Measurements from ENCODE around the gene SOBP.
"Not testable (repeated sequence)": the region's sequence is repeated elsewhere in the genome, so short reads cannot be mapped to it uniquely, and the experiment has no call there.

The SOBP gene, protein sequence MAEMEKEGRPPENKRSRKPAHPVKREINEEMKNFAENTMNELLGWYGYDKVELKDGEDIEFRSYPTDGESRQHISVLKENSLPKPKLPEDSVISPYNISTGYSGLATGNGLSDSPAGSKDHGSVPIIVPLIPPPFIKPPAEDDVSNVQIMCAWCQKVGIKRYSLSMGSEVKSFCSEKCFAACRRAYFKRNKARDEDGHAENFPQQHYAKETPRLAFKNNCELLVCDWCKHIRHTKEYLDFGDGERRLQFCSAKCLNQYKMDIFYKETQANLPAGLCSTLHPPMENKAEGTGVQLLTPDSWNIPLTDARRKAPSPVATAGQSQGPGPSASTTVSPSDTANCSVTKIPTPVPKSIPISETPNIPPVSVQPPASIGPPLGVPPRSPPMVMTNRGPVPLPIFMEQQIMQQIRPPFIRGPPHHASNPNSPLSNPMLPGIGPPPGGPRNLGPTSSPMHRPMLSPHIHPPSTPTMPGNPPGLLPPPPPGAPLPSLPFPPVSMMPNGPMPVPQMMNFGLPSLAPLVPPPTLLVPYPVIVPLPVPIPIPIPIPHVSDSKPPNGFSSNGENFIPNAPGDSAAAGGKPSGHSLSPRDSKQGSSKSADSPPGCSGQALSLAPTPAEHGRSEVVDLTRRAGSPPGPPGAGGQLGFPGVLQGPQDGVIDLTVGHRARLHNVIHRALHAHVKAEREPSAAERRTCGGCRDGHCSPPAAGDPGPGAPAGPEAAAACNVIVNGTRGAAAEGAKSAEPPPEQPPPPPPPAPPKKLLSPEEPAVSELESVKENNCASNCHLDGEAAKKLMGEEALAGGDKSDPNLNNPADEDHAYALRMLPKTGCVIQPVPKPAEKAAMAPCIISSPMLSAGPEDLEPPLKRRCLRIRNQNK

DNA sequence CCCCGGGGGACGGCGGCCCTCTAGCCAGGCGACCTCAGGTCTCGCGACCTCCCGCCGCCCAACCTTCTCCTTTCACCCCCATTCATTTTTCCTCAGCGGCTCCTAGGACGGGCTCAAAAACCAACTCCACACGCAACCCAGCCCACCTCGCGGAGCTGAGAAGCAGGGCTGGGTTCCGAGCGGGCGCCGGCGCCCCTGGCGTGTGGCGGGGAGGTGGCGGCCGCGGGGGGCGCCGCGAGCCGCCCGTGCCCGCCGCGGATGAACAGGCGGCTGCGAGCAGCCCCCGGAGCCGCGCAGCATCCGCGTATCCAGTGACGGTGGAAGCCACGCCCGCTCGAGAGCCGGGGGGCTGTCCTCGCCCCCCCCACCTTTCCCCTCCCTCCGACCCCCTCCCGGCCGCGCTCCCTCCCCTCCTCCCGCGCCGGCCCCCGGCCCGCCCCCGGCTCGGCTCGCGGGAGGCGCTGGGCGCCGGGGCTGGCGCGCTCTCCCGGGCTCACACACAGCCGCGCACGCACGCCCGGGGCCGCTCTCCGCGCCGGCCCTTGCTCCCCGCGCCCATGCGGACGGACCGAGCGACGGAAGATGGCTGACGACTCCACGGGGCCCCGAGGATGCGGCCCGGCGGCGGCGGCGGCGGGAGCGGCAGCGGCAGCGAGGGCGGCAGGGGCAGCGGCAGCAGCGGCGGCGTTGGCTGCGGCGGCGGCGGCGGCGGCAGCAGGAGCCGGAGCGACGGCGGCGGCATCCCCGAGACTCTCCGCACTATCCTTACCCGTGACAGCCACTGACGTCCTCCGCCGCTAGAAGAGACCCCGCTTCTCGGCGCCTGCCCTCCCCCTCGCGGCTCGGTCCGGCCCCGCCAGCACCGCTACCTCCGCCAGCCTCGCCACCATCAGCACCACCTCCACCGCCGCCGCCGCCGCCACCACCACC, at the start of gene SOBP:
Gene SOBP, plus strand, starts transcription at position 482 of the 930 bp plus-strand sequence. CDS start 500 bp downstream, outside the sequence.
- DNase-seq = no peak

DNA sequence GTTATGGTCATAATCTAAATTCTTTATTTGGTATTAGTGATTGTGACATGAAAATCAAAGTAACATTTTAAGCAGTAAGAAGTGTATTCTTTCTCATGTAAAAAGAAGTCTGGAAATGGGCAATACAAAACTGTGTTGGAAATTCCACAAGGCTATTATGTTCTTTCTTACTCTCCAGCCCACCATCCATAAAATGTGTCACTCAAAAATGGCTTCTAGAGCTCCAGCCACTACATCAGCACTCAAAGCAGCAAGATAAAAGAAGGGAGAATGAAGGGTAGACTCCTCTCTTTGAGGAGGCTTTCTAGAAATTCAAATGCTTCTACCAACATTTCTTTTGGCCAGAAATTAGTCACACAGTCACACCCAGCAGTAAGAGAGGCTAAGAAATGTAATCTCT, 49.0 kb upstream of the SOBP start:
- no peak for DNase-seq

DNA sequence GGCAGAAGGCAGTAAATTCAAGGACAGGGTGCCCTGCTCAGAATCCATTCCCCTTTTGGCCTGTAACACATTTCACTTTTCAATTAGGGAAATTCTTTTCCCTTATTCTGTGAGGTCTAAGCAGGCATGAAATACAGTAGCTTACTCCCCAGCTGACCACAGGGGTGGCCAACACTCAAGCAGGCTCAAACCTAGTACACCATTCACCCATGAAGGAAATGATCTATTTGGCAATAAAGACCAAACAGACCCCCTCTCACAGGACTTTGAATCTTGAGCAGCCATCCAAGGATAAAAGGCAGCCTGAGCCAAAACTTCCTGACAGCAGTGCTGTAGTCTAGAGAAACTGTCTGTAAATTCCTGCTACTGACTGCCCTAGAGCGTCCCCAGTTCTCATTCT, 48.2 kb upstream of the SOBP start:
- DNase-seq = no peak

DNA sequence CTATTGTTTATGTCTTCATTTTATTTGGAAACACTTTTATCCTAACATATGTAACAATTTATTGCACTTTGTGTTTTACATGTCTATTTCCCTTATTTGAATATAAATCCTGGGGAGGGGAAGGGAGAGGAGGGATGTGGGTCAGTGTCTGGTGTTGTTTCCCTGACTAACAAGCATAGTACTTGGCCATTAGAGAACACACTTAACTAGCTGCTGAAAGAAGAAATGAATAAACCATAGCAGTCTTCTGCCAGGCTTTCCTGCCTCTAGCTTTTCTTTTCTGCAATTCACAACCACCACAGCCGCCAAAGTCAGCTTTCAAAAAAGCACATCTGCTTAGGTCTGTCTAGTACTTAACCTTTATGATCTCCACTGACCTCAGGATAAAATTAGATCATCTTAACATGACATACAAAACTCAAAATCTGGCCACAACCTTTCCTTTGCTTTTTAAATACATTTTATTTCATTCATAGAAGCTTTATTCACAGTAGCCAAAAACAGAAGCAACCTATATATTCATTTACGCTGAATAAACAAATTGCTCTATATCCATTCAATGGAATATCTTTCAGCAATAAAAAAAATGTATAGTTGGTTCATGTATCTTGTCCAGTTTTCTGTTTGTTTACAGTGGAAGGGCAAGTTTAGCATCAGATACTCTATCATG, 46.8 kb upstream of the SOBP start:
- DNase-seq = no peak

DNA sequence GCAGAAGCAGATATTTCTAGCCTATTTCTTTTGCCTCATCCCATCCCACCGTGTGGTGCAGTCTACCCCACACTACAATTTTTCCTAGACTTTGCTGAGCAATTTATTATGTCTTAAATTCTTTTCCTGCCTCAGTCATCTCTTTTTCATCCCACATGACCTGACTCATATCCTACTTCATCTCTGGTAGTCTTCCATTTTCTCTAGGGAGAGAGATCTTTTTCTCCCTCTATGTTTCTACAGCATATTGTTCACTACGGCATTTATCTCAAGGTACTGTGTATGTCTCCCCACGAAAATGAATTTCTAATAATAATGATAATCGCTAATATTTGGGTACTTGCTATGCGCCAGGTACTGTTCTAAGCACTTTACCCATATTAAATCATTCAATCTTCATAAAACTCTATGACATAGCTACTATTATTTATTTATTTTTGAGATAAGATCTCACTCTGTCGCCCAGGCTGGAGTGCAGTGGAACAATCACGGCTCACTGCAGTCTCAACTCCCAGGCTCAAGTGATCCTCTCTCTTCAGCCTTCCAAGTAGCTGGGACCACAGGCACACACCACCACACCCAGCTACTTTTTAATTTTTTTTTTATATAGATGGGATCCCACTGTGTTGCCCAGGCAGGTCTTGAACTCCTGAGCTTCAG, 46.2 kb upstream of the SOBP start:
- DNase-seq = no peak

DNA sequence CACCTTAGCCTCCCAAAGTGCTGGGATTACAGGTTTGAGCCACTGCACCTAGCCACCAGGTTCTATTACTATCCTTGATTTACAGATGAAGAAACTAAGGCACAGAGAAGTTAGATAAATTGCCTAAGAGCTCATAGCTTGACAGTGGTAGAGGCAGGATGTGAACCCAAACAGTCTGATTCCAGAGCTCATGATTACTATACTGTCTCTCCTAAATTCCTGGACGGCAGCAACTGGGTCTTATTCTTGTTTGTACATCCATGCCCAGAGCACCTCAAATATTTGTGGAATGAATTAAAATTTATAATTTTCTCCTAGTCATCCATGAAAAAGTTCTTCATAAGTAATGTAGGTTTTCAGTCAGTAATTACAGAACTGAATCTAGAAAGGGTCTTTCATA, 45.6 kb upstream of the SOBP start:
- DNase-seq = no peak

DNA sequence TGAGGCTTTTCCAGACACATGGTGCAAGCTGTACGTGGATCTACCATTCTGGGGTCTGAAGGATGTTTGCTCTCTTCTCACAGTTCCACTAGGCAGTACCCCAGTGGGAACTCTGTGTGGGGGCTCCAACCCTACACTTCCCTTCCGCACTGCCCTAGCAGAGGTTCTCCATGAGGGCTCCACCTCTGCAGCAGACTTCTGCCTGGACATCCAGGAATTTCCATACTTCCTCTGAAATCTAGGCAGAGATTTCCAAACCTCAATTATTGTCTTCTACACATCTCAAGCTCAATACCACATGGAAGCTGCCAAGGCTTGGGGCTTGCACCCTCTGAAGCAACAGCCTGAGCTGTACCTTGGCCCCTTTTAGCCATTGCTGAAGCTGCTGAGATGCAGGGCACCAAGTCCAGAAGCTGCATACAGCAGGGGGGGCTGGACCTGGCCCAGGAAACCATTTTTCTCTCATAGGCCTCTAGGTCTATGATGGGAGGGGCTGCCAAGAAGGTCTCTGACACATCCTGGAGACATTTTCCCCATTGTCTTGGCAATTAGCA, 42.2 kb upstream of the SOBP start:
- no peak for DNase-seq

DNA sequence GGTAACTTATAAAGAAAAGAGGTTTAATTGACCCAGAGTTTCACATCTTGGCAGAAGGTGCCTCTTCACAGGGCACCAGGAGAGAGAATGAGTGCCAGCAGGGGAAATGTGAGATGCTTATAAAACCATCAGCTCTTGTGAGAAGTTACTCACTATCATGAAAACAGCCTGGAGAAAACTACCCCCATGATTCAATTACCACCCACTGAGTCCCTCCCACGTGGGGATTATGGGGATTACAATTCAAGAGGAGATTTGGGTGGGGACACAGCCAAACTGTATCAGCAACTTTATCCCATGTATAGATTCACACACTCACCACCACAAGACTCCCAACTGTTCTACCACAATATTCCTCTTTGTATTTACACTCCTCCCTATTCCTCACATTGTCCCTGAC, 41.1 kb upstream of the SOBP start:
- DNase-seq = no peak

DNA sequence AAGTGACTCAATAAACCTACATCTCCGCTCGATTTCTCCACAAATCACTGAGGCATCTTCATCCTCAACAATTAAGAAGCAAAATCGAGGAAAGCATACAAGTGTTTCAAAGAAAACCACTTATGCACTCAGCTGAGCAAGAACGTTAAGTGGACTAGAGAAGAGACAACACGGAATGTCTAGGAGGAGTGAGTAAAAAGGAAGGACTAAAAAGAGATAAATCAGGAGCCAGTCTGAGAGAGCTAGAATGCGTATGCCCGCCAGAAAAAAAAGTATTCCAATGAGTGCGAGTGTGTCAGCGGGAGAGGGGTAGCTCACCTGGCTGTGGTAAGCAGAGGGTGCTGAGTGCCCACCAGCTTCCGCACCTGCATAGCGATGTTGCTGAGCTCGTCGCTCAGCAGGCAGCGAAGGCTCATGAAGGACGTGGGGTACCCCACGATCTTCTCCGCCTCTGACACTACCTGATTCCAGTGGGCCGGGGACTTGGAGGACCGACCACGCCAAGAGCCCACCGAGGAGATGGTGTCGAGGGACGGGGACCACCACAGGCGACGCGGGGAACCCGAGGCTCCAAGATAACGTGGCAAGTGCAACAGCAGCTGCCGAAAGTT, 31.1 kb upstream of the SOBP start:
- no peak for DNase-seq

DNA sequence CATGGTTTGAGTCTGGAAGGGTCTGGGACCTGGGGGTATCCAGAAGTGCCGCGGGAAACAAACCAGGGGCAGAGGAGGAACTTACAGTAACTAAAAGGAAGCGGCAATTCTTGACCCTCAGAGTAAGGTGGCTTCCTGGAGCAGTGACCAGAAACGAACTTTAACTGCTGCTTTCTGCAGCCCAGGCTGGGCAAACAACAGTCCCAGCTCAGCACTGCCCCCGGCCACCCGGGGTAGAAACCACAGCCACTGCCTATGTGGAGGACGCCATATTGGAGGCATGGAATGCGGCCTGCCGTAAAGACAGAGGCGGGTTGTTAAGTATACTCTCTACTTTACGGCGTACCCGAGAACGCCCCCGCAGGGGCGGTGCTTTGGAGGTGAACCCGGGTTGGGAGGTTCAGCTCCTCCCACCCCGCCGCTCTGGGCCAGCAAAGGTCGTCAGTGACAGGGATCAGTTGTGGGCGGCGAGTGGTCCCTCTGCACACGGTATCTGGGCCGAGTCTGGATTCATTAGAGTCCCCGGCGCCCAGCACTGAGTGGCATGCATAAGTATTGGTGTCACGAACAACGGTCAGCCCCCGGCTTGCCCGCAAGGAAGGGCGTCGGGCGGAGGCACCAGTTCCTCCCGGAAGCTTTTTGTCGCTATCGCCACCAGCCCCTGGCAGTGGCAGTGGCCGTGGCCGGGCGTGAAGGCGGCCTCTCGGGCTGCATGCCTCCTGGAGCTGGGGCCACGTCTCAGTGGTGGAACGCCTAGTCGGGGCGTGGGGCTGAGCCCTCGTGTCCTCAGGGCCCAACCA, 30.4 kb upstream of the SOBP start, which contains the start of gene PDSS2:
Gene PDSS2, minus strand, starts transcription at position 282 of the 800 bp plus-strand sequence. Its CDS starts 279 bp downstream, at position 3.
- peak; percentile 100 for DNase-seq

DNA sequence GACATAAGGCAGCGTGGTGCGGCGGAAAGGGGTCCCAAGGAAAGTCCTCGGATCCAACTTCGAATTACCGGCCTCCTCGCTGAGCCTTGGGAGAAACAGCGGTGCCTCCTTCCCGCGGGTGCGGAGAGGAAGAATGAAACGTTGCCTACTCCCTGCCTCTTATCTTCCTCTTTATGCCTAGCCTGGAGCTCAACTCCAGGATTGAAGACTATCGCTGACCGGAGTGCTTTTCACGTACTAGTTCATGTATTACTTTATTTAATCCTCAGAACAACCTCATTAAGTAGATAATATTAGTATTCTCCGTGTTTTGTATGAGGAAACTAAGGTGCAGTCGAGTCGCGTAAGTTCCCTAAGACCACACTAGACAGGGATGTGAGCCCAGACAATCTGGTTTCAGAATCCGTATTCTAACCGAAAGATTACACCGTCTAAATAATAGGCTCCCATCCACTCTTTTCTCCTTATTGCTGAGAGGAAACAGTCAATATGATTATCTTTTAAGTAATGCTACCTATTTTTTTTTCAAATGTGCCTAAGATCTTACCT, 29.8 kb upstream of the SOBP start:
- peak; percentile 57 for DNase-seq

DNA sequence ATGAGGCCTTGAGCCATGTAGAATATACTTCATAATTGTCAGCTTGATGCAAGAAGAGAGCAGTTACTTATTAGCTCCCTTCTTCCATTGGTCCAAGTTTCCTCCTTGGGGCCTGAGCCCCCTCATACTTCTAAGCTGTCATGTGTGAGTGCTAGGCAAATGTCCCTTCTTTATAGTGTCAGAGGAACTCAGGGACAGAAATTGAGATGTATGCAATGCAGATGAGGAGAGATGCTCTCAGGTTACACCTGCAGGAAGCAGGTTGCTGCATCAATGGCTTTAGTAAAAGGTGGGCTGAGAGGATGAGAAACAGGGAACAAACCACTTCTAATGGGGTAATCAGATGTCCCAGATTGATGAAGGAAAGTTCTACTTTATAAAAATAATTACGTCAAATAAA, 23.9 kb upstream of the SOBP start:
- no peak for DNase-seq

DNA sequence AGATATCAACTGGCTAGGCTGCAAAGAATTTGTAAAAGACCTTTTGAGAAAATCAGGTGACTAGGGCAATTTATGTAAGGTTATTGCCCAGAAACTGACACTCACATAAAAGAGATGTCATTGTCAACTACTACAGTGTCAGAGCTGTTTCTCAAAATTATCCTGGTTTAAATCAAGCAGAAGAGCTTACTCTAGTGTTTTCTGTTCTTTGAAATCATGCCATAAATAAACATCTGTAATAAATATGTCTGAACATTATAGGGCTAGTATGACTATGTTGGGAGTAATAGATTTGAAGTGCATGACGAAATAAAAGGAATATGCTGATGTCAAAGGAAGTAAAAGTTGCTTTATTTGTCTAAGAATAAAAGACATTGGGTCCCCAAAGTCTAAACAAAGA, 19.6 kb upstream of the SOBP start:
- DNase-seq = no peak

DNA sequence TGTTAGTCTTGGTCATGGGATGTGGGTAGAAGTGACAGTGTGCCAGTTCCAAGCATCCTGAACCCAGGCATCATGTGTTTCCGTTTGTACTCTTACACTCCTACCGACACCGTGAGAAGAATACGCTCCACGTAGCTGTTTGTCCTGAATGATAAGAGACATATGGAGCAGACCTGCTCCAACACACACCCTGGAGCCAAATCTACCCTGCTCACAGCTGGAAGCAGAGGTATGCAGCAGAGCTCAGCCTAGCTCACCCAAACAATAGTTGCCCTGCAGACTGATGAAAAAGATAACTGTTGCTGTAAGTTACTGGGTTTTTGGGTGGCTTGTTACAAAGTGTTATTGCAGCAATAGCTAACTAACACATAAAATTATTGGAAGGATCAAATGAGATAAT, 16.3 kb upstream of the SOBP start:
- no peak for DNase-seq

DNA sequence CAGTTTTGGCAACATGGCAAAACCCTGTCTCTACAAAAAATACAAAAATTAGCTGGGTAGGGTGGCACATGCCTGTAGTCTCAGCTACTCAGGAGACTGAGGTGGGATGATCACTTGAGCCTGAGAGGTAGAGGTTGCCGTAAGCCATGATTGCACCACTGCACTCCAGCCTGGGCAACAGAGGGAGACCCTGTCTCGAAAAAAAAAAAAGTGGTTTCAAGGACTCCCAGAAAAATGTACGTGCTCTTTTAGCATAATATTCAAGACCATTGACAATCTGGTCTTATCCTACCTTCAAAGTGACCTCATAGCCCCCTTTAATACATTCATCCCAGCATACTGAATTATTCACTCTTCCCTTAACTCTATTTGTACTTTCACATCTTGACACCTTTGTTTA, 14.6 kb upstream of the SOBP start:
- DNase-seq = not testable (repeated sequence)

DNA sequence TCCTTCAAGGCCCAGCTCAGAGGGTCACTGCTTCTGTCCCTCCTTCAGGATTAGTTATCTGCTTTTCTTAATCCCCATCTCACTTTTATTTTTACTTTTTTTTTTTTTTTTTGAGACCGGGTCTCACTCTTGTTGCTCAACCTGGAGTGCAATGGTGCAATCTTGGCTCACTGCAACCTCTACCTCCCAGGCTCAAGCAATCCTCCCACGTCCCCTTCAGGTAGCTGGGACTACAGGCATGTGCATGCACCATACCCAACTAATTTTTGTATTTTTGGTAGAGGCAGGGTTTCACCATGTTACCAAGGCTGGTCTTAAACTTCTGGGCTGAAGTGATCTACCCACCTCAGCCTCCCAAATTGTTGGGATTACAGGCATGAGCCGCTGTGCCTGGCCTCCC, 14.1 kb upstream of the SOBP start:
- DNase-seq = not testable (repeated sequence)

DNA sequence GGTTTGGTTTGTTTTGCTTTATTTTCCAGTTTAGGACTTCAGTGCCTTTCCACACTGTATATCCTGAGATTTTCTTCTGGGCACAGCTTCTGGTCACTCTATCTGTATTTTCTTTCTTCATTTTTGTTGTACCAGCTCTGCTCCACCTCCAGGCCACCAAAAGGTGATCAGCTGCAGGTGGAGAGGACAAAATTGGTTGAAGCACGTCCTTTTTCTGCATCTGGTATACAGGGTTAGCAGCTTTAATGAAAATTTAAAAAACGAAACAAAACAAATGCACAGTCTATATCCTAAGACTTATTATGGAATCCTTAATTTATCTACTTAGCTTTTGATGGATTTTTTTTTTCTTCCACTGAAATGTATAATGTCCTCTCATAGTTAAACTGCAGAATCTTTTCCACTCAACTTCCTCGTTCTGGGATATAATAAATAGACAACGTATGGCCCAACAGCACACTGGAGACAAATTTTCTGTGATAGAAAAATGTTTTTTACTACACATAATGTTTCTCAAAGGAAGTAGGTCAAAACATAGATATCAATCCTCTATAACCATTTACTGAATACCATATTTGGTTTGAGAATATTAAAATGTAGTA, 10.7 kb upstream of the SOBP start:
- no peak for DNase-seq

DNA sequence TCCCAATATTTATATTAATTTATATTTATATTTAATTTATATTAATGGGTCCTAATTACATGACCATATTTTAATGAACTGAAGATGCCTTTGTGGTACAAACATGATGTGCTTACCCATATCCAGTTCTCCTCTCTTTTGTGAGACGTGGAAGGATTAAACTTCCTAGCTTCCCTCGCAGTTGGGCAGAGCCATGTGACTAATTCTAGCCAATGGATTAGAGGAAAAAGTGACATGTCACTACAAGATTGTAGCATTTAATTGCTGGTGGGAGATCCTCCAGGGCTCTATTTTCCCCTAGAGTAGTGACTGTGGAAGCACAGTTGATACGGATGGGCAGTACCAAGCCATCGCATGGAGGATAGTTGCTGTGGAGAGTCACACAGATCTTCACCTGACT, 4.8 kb upstream of the SOBP start:
- no peak for DNase-seq

DNA sequence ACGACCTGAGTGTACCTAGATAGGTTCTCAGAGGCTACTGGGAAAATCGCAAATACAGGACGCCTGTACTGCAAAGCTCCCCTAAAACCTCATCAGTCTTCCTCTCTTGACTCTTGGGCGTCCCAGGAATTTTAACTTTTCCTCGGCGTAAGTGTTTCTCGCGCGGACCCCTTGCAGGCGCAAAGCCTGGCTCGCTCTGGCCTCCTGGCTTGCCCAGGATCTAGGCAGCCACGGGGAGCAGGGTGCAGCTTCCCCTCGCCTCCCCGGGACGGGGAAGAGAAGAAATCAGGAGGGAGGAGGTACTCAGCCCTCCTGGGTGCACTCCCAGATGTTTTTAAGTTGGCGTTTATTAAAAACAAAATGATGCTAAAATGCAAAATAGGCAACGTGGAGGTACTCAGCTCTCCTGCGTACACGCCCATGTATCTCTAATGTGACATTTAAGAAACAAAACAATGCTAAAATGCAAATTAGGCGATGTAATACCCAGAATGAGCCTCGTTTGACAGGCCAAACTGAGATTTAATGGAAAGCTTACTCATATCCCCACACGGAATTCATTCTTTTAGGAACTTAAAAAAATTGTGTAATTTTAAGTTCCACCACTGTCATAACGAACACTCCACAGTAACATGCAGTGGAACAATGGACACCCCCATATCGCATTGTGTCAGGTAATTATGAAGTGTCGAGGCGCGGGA, 1.6 kb upstream of the SOBP start:
- peak; percentile 42 for DNase-seq

All from inflammatory macrophage treated with lipopolysaccharide for 4 hours (primary cell).